Measurements from ENCODE around the gene FOXO1.
"Not testable (repeated sequence)": the region's sequence is repeated elsewhere in the genome, so short reads cannot be mapped to it uniquely, and the experiment has no call there.

The FOXO1 gene

DNA sequence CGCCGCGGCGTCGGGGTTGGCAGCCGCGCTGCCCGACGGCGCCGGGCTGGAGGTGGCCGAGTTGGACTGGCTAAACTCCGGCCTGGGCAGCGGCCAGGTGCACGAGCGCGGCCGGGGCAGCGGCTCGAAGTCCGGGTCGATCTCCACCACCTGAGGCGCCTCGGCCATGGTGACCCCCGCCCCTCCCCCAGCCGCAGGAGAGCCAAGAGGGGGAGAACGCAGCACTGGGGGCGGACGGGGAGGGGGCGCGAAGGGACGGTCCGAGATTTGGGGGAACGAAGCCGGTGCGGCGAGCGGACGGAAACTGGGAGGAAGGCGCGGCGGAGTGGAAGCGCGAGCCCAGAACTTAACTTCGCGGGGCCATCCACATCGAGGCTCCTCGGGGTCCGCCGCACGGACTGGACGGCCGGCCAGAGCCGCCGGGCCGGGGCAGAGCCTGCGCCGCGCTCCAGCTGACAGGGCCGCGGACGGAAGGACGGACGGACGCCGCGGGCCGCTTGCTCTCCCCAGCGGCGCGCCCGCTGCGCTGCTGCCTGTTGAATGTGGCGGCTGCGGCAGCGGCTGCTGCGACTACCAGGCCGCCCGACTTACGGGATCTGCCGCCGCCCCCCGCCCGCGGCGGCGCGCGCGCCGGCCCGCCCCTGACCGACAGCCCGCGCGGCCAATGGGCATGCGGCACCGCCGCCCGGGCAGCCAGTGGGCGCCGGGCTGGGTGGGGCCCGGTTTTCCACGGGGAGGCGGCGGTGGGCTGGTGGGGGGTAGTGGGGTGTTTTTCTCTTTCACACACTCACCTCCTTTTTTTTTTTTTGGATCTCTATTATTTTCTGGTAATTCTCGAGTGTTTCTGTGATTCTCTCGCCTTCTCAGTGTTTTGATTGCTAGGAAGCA lies at the start of gene FOXO1:
Gene FOXO1 (minus strand): TSS at position 597 of the 888 bp plus-strand sequence. CDS start 429 bp downstream, at position 168.
- peak; percentile 49 for DNase-seq

DNA sequence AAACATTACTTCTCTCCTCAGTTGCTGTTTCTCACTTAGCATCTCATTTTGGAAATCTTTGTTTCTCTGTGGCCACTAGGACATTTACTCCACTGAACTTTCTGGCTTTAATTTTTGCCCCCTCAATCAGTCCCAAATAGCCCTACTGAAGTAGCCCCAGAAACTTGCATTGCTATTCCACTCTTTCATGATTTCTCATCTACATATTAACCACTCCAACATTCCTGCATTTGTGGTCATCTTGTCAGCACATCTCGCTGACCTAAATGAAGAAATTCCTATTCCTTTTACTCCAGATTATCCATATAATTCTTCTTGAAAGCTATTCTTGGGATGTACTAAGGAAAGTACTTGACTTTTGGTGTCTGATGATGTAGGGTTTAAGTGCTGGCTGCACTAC lies 48.0 kb upstream of the FOXO1 start:
- DNase-seq = not testable (repeated sequence)

DNA sequence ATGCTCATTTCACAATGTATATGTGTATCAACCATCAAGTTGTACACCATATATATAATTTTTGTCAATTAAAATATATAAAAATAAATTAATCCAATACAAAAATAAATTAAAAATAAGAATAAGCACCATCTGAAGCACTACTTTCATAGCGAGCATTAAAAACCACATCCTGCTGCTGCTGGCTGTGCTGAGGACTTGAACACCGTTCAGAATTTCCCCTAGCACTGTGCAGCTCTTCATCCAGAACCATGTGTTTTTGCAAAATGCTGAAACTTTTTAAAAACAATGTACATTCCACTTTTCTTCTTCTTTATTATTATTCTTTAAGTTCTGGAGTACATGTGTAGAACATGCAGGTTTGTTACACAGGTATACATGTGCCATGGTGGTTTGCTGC lies 40.0 kb upstream of the FOXO1 start:
- DNase-seq = no peak

DNA sequence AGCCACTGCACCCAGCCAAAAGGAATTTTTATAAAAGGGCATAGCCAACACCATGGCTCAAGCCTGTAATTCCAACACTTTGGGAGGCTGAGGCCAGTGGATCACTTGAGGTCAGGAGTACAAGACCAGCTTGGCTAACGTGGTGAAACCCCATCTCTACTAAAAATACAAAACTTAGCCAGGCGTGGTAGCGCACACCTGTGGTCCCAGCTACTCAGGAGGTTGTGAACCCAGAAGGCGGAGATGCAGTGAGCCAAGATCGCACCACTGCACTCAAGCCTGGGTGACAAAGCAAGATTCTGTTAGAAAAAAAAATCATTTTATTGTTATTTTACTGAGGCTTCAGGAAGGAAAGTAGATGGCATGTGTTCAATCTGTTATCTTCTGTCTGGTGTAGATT lies 31.3 kb upstream of the FOXO1 start:
- DNase-seq = no peak

DNA sequence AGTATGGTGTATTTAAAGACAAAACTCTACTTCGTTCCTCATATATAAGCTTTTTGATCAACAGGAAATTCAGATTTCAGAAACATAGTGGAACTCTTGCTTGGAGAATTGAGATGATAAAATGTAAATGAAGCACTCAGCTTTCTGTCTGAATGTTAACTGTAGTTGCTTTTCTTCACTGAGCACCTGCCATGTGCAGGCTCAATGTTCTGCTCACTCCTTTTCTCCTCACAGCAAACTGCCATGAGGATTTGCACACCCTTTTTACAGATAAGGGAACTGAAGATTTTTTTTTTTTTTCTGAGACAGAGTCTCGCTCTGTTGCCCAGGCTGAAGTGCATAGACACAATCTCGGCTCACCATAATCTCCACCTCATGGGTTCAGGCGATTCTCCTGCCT lies 28.0 kb upstream of the FOXO1 start:
- DNase-seq = no peak

DNA sequence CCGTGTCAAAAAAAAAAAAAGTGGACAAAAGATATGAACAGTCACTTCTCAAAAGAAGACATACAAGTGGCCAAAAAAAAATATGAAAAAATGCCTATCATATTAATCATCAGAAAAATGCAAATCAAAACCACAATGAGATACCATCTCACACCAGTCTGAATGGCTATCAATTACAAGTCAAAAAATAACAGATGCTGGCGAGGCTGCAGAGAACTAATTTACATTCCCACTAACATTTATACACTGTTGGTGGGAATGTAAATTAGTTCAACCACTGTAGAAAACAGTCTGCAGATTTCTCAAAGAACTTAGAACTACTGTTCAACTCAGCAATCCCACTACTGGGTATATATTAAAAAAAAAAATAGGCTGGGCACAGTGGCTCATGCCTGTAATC lies 26.5 kb upstream of the FOXO1 start:
- no peak for DNase-seq

DNA sequence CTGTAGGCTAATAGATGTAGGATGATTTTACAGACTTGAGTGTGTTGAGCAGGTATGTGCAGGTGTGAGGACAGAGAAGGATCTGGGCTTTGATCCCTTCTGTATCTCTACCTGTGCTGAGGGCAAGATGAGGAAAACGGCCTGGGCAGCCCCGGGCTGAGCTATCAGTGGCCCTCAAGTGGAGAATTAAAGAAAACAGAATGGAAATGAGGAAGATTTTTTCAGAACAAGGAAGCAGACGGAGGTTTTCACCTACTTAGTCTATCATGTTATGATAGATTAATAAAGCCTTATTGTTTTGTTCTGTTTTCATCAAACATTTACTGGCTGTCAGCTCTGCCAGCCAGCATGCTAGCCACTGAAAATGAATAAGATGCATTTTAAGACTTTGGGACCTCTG lies 22.3 kb upstream of the FOXO1 start:
- no peak for DNase-seq

DNA sequence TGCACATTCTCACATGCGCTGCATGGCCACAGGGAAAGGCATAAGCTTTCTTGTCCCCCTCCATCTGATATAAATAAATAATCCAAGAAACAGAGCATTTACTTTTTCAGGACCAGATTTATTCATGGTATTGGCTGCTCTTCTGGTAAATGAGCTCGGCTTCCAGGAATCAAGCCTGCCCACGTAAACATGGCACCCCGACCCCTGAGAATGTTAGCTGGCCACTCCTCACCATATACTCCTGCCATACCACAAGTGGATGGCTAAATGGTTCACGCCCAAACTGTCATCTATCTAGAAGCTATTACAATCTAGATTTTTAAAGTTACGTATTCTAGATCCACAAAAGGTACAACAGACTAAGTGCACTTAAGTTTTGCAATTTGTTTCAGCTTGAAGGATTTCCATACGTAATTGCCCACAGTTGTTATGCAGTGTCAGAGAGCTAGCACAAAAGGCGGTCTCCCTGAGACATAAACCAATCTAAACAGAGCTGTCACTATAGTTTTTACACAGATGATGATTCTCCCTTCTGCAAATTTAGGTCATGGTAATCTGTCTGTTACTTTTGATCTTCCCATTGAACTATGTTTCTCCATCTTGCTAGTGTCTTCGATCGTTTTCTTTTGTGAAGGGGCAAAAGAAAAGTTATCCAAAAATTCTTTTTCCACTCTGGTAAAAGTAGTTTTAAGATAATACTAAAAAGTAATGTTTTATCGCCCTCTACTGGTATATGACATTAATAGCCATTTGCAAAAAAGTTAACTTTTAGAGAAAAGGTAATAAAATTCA lies 16.2 kb upstream of the FOXO1 start:
- DNase-seq = peak; percentile 31

DNA sequence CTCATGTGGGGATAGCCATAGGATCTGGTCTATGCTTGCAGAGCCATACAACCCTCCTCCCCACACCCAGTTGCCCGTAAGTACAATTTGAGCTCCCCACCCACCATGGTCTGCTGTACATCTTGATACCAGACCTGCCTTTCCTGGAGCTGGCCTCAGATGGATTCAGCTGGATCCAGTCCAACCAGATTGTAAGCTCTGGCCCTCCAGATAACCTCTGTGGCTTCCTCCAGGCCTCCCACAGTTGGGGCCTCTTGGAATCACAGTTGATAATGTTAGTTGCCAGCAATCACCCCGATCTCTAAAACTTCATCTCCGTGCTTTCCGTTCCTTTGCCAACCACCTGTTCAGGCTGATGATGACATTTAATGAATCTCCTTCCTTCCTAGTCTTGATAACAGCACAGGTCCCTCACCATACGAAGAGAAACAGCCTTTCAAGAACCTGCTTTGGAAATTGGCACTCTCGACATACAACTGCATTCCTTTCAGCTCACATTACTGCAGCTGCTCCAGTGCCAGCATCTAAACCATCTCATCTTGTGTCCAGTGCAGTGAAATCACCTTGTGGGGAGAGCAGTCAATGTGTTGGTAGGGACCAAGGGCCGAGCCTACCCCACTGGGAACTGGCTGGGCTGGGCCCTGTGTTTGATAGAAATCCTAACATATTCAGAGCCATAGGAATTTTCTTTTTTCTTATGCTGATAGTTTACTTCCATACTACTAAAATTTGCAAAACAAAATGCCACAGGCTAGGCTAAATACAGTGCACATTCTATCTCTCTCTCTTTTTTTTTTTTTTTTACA lies 15.1 kb upstream of the FOXO1 start:
- no peak for DNase-seq

DNA sequence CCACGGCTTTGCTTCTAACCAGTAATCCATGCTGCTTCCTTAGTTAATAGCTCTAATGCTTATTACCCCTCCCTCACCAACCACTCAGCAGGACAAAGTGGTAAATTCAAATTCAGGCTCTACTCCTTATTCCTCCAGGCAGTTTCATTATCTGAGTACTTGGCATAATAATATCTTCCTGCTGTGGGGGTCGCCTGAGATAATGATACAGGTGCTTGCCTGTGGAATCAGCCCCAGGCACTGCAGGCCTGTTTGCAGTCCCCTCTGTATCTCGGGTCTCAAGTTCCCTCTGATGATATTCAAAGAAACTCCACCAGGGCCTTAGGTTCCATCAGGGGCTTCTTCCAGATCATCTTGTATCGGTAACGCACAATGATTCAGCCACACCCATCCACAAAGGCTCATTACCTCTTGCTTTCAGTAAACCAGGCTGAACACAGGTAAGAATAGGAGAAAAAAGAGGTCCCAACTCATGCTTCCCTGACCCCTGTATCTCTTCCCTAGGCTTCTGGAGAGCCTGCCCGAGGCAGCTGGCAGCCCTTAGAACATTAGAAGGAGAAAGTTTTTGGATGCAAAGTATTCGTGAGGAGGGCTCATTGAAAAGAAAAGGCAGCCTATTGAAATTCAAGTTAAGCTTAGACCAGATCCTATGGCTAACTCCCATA lies 14.3 kb upstream of the FOXO1 start:
- no peak for DNase-seq

DNA sequence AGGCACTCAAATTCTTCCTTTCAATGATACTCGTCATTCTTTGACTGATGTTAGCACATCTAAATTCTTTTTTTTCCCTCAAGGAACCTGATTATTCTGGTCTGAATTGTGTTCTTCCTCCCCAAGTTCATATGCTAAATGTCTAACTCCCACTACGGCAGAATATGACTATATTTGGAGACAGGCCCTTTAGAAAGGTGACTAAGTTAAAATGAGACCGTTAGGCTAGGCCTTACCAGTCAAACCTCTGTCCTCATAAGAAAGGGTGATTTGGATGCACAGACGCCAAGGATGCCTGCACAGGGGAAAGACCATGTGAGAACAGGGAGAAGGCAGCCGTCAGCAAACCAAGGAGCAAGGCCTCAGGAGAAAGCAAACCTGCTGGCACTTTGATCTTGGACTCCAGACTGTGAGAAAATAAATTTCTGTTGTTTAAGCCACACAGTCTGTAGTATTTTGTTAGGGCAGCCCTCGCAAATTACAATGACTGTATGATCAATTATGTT lies 13.1 kb upstream of the FOXO1 start:
- no peak for DNase-seq

DNA sequence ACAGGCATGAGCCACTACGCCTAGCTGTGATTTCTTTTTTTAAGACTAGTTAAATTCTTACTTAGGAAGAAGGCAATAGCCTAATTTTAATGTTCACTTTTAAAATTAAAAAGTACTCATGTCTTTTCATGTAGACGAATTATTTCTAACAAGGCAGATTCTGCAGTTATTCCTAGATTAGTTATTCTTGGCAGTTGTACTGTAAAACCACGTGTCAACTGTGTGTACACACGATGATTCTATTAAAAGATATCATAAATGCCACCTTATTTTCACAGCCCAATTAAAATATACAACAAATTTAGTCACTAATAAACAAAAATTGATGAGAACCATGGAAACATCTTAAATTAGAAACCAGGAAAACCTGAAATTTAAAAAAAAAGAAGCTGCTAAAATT lies 10.6 kb upstream of the FOXO1 start:
- no peak for DNase-seq

DNA sequence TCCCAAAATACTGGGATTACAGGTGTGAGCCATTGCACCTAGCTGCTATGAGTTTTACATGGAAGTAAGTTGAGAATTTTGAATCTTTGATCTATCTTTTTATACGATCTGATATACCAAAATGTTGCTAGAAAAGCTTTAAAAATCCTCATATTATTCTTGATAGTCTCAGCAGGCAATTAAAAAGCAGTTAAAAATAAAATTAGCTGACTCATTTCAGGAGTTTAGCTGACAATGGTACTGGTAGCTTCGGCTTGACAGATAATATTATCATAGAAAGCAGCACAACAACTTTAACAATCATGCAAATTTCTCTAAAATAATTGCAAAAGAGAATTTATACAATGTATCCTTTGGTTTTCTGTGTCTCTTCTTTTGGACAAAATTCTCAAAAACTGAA lies 9.6 kb upstream of the FOXO1 start:
- DNase-seq = no peak

DNA sequence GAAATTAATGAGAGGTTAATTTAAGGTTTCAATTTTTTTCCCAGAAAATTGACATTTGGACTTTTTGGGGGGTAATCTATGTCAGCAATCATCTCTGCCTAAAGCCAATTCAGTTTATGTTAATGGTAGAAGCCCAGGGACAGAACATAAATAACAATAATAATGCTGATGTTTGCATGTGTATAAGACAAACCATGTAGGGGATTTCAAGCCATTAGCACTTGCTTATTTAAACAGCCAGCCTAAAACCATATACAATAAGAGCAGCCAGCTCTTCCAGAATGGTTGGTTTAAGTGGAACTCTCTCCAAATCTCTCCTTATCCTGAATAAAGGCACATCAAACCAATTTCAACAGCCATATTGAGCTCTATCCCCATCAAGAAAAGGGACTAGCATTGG lies 7.0 kb upstream of the FOXO1 start:
- DNase-seq = no peak

DNA sequence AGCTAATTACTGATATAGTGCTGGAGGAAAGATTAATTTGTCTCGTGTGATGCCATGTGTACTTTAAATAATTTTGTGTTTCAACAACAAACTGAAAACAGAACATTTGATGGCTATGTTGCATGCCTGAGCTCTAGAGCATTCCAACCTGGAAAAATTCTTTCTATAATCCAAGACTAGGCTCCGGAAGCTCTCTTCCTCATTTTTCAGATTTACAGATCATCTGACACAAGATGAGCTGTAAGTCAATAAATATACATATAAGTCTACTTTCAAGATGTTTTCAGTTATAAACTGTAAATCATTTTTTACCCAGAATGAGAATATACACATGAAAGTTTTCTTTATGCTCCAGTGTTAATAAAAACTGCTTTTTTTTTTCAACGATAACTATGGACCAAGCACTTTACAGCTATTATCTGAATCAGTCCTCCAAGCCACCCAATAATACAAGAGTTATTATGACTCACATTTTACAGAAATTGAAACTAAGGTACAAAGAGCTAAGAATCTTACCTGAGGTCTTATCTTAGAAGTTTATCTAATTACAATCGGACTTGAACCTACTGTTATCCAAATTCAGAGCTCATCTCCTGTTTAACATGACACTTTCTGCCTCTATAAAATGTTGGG lies 6.4 kb upstream of the FOXO1 start:
- no peak for DNase-seq

DNA sequence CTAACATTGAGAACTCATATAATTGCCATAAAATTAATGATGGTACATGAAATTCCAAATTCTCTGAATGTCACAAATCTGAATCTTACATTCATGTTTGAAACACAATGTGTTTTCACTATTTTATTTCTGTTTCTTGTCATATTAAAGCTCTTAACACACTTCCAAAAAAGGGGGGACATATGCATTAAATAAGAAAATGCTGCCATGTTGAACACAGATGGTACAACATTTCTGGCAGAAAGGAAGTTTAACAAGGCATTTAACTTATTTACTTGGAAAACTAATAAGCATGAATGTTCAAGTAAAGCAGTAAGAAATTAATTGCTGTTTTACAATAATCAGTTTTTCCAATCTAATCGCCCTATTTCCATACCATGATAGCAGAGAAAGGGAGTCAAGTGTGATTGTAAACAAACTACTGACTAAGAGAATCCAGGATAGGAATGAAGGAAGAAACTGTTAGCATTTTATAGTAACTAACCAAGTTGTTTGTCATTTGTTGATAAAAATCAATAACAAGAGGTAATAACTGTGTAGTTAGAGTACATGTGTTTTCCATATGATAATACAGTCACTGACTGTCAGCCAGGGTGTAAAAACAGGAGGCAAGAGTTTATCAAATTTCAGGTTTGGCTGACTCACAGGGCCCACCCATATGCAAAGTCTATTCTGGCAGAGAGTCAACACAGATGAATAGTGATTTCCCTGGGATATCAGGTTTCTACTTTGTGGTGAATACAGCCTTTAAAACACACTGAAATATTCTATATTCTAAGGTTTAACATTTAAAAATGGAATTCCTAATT lies 5.7 kb upstream of the FOXO1 start:
- peak; percentile 53 for DNase-seq

DNA sequence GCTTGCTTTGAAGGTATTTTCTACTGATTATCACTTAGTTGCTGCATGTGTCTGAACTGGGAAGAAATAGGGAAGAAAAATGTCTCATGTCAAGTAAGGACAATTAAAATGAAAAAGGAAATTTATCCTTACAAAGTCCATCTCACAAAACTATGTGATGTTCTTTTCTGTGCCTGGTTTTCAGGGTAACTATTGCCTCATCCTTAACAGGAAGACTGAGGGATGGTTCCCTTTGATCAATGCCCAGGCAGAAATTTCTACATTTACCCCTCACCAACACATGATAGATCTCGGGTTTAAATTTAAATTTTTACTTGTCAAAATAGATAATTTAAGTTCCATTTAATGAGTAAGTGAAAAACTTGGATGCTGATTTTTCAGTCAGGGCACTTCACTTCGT lies 3.9 kb upstream of the FOXO1 start:
- no peak for DNase-seq

DNA sequence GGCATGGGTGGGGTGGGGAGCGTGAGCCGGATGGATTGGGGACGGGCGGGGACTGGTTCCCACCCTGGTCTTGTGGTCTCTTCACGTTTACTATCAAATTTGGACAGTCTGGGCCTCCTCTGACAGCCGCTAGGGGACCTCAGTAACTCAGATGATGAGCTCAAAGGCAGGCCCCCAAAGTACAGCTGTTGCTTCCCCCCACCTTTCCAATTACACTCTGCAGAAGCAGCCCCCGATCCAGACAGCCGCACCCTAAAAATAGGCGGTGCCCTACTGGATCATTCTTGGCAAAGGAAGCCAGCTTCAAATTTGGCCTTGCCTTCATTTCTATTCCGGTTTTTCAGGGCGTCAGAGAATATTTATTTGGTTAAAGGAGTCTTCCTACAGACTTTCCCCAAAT lies 1.9 kb upstream of the FOXO1 start:
- no peak for DNase-seq

DNA sequence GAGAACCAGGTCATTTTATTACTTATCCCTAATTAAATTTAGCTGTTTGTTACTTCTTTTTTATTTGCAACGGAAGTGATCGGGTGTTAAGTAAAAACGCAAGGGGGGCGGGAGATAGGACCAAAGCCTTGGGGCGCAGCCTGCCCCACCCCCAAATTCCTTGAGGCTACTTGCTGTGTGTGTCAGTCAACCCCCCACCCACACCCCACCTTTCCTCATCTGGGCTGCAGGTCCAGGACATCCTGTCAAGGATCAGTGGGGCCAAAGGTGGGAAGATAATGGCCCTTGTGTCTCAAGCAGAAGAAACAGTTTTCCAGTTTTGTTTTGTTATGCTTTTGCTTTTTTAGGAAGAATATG lies 1.2 kb upstream of the FOXO1 start:
- no peak for DNase-seq

DNA sequence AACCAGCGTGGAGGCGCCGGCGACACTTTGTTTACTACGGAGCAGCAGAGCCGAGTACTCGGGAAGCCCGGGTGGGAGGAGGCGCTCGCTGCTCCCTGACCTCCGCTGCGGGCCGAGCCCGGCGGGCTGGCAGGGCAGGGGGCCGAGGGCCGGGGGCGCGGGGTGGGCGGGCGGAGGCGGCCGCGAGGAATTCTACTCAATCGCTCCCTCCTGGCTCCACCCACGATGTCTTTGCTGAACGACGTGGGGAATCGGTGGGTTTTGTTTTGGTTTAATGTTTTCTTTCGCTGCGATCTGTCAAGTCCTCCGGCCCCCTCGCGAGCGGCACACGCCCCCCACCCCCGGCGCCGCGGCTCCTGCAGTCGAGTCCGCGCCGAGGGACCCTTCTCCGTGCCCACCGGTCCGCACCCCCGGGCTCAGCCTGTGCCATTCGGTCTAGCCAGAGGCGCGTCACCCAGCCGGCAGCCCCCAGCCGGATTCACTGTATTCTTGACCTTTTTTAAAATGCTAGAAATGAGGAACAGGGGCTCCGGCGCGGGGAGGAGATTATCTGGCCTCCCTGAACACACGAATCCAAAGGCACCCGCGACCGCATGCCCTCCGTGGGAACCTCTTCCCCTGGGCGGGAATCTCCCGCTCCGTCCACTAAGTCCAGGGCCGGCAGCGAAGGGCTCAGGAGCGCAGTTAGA lies 636 bp upstream of the FOXO1 start:
- no peak for DNase-seq

All from NCI-H748 treated with DMSO at 0.1 percent for 48 hours (cell line).